ENCODE results near the gene HIGD1C.

HIGD1C gene

DNA sequence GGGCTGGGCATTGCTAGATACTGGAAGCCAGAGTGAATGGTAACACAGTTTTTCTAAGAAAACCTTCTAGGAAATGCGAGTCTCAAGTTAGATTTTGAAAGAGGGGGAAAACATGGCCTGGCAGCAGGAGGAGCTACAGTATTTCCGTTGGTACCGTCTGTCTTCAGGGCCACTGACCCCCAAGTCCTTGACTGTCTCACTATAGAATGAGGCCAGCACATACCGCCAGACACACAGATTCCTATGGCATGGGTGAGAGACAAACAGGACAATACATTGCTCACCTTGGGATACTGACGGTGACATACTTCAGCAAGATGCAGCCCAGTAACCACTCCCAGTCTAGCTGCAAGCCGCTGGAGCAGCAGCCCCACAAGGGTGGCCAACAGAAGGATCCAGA, 52.2 kb downstream of the HIGD1C start:
- Histone ChIP-seq H3K9me2 (replicated peaks; ENCODE audit: insufficient read depth, low read length) (no peaks in the 10 kb centered on the region), H3K9me3 (ENCODE audit: insufficient read depth, low read length) (no peaks in the 10 kb centered on the region), H3K4me2 (ENCODE audit: low read depth, low read length, poor library complexity, severe bottlenecking) (no peak overlapping the region), H3F3A (ENCODE audit: insufficient read depth) (no peaks in the 10 kb centered on the region), H3K27me3 (ENCODE audit: low read length) (no peaks in the 10 kb centered on the region), H4K20me1 (ENCODE audit: low read depth, low read length) (no peaks in the 10 kb centered on the region), H3K79me2 (ENCODE audit: insufficient read depth, low read length) (no peaks in the 10 kb centered on the region), H3K4me3 (ENCODE audit: insufficient read depth, low read length, poor library complexity, severe bottlenecking) (no peak overlapping the region), H3K27ac (ENCODE audit: low read depth, low read length) (no peak overlapping the region), H3K9ac (ENCODE audit: low read length) (no peak overlapping the region), H3K36me3 (ENCODE audit: low read length) (no peaks in the 10 kb centered on the region), H2AFZ (ENCODE audit: low read depth, low read length, severe bottlenecking) (no peak overlapping the region)
- TF ChIP-seq EZH2phosphoT487 (conservative IDR thresholded peaks at IDR 0.05; ENCODE audit: low read length) (no peak), CTCF (IDR thresholded peaks at IDR 0.05; ENCODE audit: insufficient read depth, low read length, poor library complexity, severe bottlenecking) (no peak)

DNA sequence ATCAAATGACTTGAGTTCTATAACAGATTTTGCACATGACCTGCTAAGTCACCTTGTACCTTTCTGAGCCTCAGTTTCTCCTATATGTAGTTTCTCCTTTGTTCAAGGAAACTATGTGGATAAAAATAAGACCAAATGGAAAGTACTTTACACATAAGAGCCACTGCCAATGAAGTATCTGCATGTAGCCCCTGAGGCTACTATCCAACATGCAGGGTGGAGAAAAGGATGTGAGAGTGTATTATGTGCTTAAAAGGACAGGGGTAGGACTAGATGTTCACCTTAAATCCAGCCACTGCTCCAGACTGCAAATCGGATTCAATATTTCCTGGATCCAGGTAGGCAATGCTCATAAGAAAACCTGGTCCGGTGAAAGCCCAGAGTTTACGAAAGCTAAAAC, 52.7 kb downstream of the HIGD1C start:
- no peaks in the 10 kb centered on the region for H3K36me3 ChIP-seq (ENCODE audit: low read length)
- no peak overlapping the region for H3K4me2 ChIP-seq (ENCODE audit: low read depth, low read length, poor library complexity, severe bottlenecking)

GRCh38 chr12:51005671-51006070, 53.3 kb downstream of the HIGD1C start:
- H3K27me3 ChIP-seq (ENCODE audit: low read length): no peaks in the 10 kb centered on the region
- TF ChIP-seq CTCF (IDR thresholded peaks at IDR 0.05; ENCODE audit: insufficient read depth, low read length, poor library complexity, severe bottlenecking) (no peak), EZH2phosphoT487 (conservative IDR thresholded peaks at IDR 0.05; ENCODE audit: low read length) (no peak)
- no peak overlapping the region for H2AFZ ChIP-seq (ENCODE audit: low read depth, low read length, severe bottlenecking)
- no peaks in the 10 kb centered on the region for H3K9me2 ChIP-seq (replicated peaks; ENCODE audit: insufficient read depth, low read length)
- H3K4me3 ChIP-seq (ENCODE audit: insufficient read depth, low read length, poor library complexity, severe bottlenecking): no peak overlapping the region
- no peaks in the 10 kb centered on the region for H3F3A ChIP-seq (ENCODE audit: insufficient read depth)
- no peaks in the 10 kb centered on the region for H4K20me1 ChIP-seq (ENCODE audit: low read depth, low read length)
- no peaks in the 10 kb centered on the region; the same call in 1 of the 2 replicates for H3K79me2 ChIP-seq (ENCODE audit: insufficient read depth, low read length)
- no peak overlapping the region for H3K27ac ChIP-seq (ENCODE audit: low read depth, low read length)
- H3K4me2 ChIP-seq (ENCODE audit: low read depth, low read length, poor library complexity, severe bottlenecking): no peak overlapping the region
- H3K36me3 ChIP-seq (ENCODE audit: low read length): no peaks in the 10 kb centered on the region
- no peak overlapping the region for H3K9ac ChIP-seq (ENCODE audit: low read length)
- no peaks in the 10 kb centered on the region for H3K9me3 ChIP-seq (ENCODE audit: insufficient read depth, low read length)

More for the DNA sequence above, 52.7 kb downstream of the HIGD1C start:
- Histone ChIP-seq H3K9me2 (replicated peaks; ENCODE audit: insufficient read depth, low read length) (no peaks in the 10 kb centered on the region), H3K4me3 (ENCODE audit: insufficient read depth, low read length, poor library complexity, severe bottlenecking) (no peak overlapping the region), H3K27me3 (ENCODE audit: low read length) (no peaks in the 10 kb centered on the region), H4K20me1 (ENCODE audit: low read depth, low read length) (no peaks in the 10 kb centered on the region), H2AFZ (ENCODE audit: low read depth, low read length, severe bottlenecking) (no peak overlapping the region), H3K9ac (ENCODE audit: low read length) (no peak overlapping the region), H3F3A (ENCODE audit: insufficient read depth) (no peaks in the 10 kb centered on the region), H3K9me3 (ENCODE audit: insufficient read depth, low read length) (no peaks in the 10 kb centered on the region), H3K27ac (ENCODE audit: low read depth, low read length) (no peak overlapping the region), H3K79me2 (ENCODE audit: insufficient read depth, low read length) (no peaks in the 10 kb centered on the region)
- TF ChIP-seq CTCF (IDR thresholded peaks at IDR 0.05; ENCODE audit: insufficient read depth, low read length, poor library complexity, severe bottlenecking) (no peak), EZH2phosphoT487 (conservative IDR thresholded peaks at IDR 0.05; ENCODE audit: low read length) (no peak)

Data from SU-DHL-6 (cell line).